Neural cell (in vitro differentiated cells): ENCODE results near the gene MAFB. TPM values are rescaled to one million over a fixed set of nuclear protein-coding genes. Genes with fewer than 3 reads are reported as not detected.

ENCODE experiments used
- H2AFZ ChIP-seq: fragments of 200-600, 300-800 bp; sonication (generic), shearing (Covaris generic); 2 replicates; pipeline ENCODE4 v1.6.0; 2014; ENCODE audit warnings: low read depth, mild to moderate bottlenecking, antibody characterized with exemption, low read length, moderate library complexity
- H3F3A ChIP-seq: fragments of 200-600 bp; shearing (Covaris generic); 2 replicates; pipeline ENCODE4 v1.6.1; 2016; ENCODE audit warnings: mild to moderate bottlenecking, moderate library complexity, mixed read lengths, antibody characterized with exemption, low read length; ENCODE audit not compliant: insufficient read depth, poor library complexity, severe bottlenecking
- H3K27ac ChIP-seq: fragments of 200-600, 300-800 bp; sonication (generic), shearing (Covaris generic); 2 replicates; pipeline ENCODE4 v1.5.1; 2014; ENCODE audit warnings: mild to moderate bottlenecking, low read length, moderate library complexity
- H3K27me3 ChIP-seq: fragments of 300-800, 200-600 bp; sonication (generic), shearing (Covaris generic); 2 replicates; pipeline ENCODE4 v1.6.0; 2014; ENCODE audit warnings: mild to moderate bottlenecking, low read depth, low read length, moderate library complexity; ENCODE audit not compliant: insufficient read depth
- H3K36me3 ChIP-seq: fragments of 300-800, 200-600 bp; sonication (generic), shearing (Covaris generic); 2 replicates; pipeline ENCODE4 v1.5.1; 2014; ENCODE audit warnings: mild to moderate bottlenecking, antibody characterized with exemption, low read length, moderate library complexity; ENCODE audit not compliant: insufficient read depth
- H3K4me2 ChIP-seq: fragments of 300-800, 200-600 bp; sonication (generic), shearing (Covaris generic); 2 replicates; pipeline ENCODE4 v1.6.0; 2014; ENCODE audit warnings: mild to moderate bottlenecking, low read length
- H3K4me3 ChIP-seq: fragments of 300-800, 200-600 bp; sonication (generic), shearing (Covaris generic); 2 replicates; pipeline ENCODE4 v1.5.1; 2014; ENCODE audit warnings: mild to moderate bottlenecking, low read length, moderate library complexity
- H3K79me2 ChIP-seq: fragments of 200-600 bp; shearing (Covaris generic); replicated peaks from 2 replicates; pipeline ENCODE4 v1.6.0; 2014; ENCODE audit warnings: mild to moderate bottlenecking, low read length, moderate library complexity; ENCODE audit not compliant: insufficient read depth
- H3K9ac ChIP-seq: fragments of 300-800, 200-600 bp; sonication (generic), shearing (Covaris generic); 2 replicates; pipeline ENCODE4 v1.6.1; 2016; ENCODE audit warnings: mild to moderate bottlenecking, low read length, mixed read lengths
- H3K9me2 ChIP-seq: fragments of 200-600 bp; shearing (Covaris generic); 2 replicates; pipeline ENCODE4 v1.6.1; 2016; ENCODE audit warnings: mild to moderate bottlenecking, low read length, mixed read lengths; ENCODE audit not compliant: insufficient read depth
- H3K9me3 ChIP-seq: fragments of 200-600, 300-800 bp; sonication (generic), shearing (Covaris generic); 2 replicates; pipeline ENCODE4 v1.6.1; 2016; ENCODE audit warnings: mild to moderate bottlenecking, mixed run types, low read length, moderate library complexity, mixed read lengths
- H4K20me1 ChIP-seq: fragments of 200-600 bp; shearing (Covaris generic); 2 replicates; pipeline ENCODE4 v1.6.1; 2016; ENCODE audit warnings: mild to moderate bottlenecking, mixed run types; ENCODE audit not compliant: insufficient read depth
- CTCF ChIP-seq: fragments of 450-650 bp; IDR thresholded peaks from 2 replicates; pipeline ENCODE4 v1.5.1; 2014; ENCODE audit warnings: antibody characterized with exemption, mild to moderate bottlenecking, moderate library complexity; ENCODE audit not compliant: poor library complexity, severe bottlenecking
- EP300 ChIP-seq: fragments of 450-650 bp; conservative IDR thresholded peaks from 2 replicates; pipeline ENCODE4 v1.6.1; 2014; ENCODE audit warnings: antibody characterized with exemption, mild to moderate bottlenecking, moderate library complexity; ENCODE audit not compliant: poor library complexity, severe bottlenecking
- EZH2 ChIP-seq: fragments of 200-600, 300-800 bp; shearing (Covaris generic), sonication (generic); IDR thresholded peaks from 2 replicates; pipeline ENCODE4 v1.6.1; 2014; ENCODE audit warnings: antibody characterized with exemption, low read length, borderline replicate concordance, mild to moderate bottlenecking; ENCODE audit not compliant: insufficient read depth, poor library complexity, severe bottlenecking
- MXI1 ChIP-seq: fragments of 450-650 bp; conservative IDR thresholded peaks from 2 replicates; pipeline ENCODE4 v1.6.1; 2014; ENCODE audit warnings: antibody characterized with exemption, mild to moderate bottlenecking; ENCODE audit not compliant: poor library complexity, severe bottlenecking
- POLR2AphosphoS5 ChIP-seq: IDR thresholded peaks from 2 replicates; pipeline ENCODE4 v1.6.1; 2012
- RAD21 ChIP-seq: fragments of 450-650 bp; conservative IDR thresholded peaks from 2 replicates; pipeline ENCODE4 v1.6.1; 2014; ENCODE audit warnings: antibody characterized with exemption, mild to moderate bottlenecking, moderate library complexity
- REST ChIP-seq: IDR thresholded peaks from 2 replicates; pipeline ENCODE4 v1.6.1; 2012; ENCODE audit warnings: borderline replicate concordance
- SMC3 ChIP-seq: fragments of 450-650 bp; conservative IDR thresholded peaks from 2 replicates; pipeline ENCODE4 v1.6.1; 2014; ENCODE audit warnings: antibody characterized with exemption, mild to moderate bottlenecking, moderate library complexity; ENCODE audit not compliant: poor library complexity
- TAF1 ChIP-seq: IDR thresholded peaks from 2 replicates; pipeline ENCODE4 v1.6.1; 2012; ENCODE audit warnings: low read depth
- polyA plus RNA-seq: library from polyadenylated mRNA; depleted of rRNA; stranded (reverse); fragments of >200 nt; gene quantifications from 2 replicates; pipeline ENCODE4 v1.2.3, GENCODE V29; 2014

Gene MAFB
- polyA plus RNA-seq, 1 donor from 2014 or later, result 5.6 TPM

- H3K27me3 ChIP-seq, result peaks cover 4% of the 10 kb centered on the region
- no peaks in the 10 kb centered on the region for H3K79me2 ChIP-seq
- no peaks in the 10 kb centered on the region for H3K36me3 ChIP-seq
- no peak overlapping the region for H3K4me2 ChIP-seq
- H3K9me2 ChIP-seq, result no peaks in the 10 kb centered on the region
- no peak overlapping the region for H3K27ac ChIP-seq
- H3K9me3 ChIP-seq, result no peaks in the 10 kb centered on the region
- no peak overlapping the region for H3K4me3 ChIP-seq
- H2AFZ ChIP-seq, result no peak overlapping the region
- H3F3A ChIP-seq, result no peaks in the 10 kb centered on the region
- no peaks in the 10 kb centered on the region for H4K20me1 ChIP-seq
- TF ChIP-seq REST, result no peak
- no peak for TF ChIP-seq EZH2
- TF ChIP-seq TAF1, result no peak
- TF ChIP-seq RAD21, result no peak
- no peak for TF ChIP-seq MXI1
- no peak for TF ChIP-seq CTCF
- H3K9ac ChIP-seq, result no peak overlapping the region
These were observed 13.5 kb upstream of the MAFB start for GRCh38 chr20:40702504-40702903.

- H2AFZ ChIP-seq, result no peak overlapping the region
- no peaks in the 10 kb centered on the region for H3K79me2 ChIP-seq
- no peaks in the 10 kb centered on the region for H3K36me3 ChIP-seq
- H3K9me2 ChIP-seq, result no peaks in the 10 kb centered on the region
- H3K9ac ChIP-seq, result no peak overlapping the region
- H3K27ac ChIP-seq, result no peak overlapping the region
- TF ChIP-seq EP300, result no peak
- TF ChIP-seq POLR2AphosphoS5, result no peak
- TF ChIP-seq RAD21, result no peak
- TF ChIP-seq TAF1, result no peak
- no peak for TF ChIP-seq CTCF
- no peak for TF ChIP-seq EZH2
- no peak for TF ChIP-seq MXI1
- TF ChIP-seq SMC3, result no peak
- TF ChIP-seq REST, result no peak
- H3K9me3 ChIP-seq, result no peaks in the 10 kb centered on the region
- H4K20me1 ChIP-seq, result no peaks in the 10 kb centered on the region
- H3F3A ChIP-seq, result no peaks in the 10 kb centered on the region
- no peak overlapping the region for H3K4me3 ChIP-seq
- H3K4me2 ChIP-seq, result no peak overlapping the region
- H3K27me3 ChIP-seq, result peaks cover 35% of the 10 kb centered on the region
These were observed 9.7 kb upstream of the MAFB start for GRCh38 chr20:40698744-40699143.
